Common myeloid progenitor, CD34-positive (primary cell): Measurements from ENCODE around the gene RASD2.

ENCODE experiments used
- CTCF ChIA-PET: fragments of 350-600 bp; sonication (Branson Sonifier 250); formaldehyde crosslinking; loops from one replicate; lab custom pipeline; 2021; ENCODE audit warnings: antibody characterized with exemption; lab: Charles Lee
- POLR2A ChIA-PET: fragments of 350-600 bp; sonication (Branson Sonifier 250); formaldehyde crosslinking; loops from one replicate; lab custom pipeline; 2021; ENCODE audit warnings: antibody characterized with exemption; lab: Charles Lee
- DNase-seq, 3 donors: peaks; one replicate each; pipeline versions ENCODE4 v3.0.0 to v3.0.0-alpha.2; 2013
- H3K27ac ChIP-seq, 2 experiments: 1 replicate in 1 of 2; 2 replicates in 1 of 2; pipeline ENCODE4 v1.7.0; 2013; ENCODE audit warnings: inconsistent platforms in 2 of 2, low read length in 2 of 2, mild to moderate bottlenecking in 2 of 2, low read depth in 1 of 2, moderate library complexity in 1 of 2; ENCODE audit not compliant: severe bottlenecking in 2 of 2, insufficient read depth in 1 of 2, poor library complexity in 1 of 2
- H3K27me3 ChIP-seq, 5 experiments: replicated peaks in 2 of 5; 1 replicate in 3 of 5; 2 replicates in 2 of 5; pipeline versions ENCODE4 v1.6.1 to v1.7.0; 2013; ENCODE audit warnings: low read length in 4 of 5, mild to moderate bottlenecking in 2 of 5, moderate library complexity in 2 of 5, inconsistent platforms in 1 of 5; ENCODE audit not compliant: insufficient read depth in 5 of 5, control insufficient read depth in 4 of 5
- H3K36me3 ChIP-seq, 4 experiments: 1 replicate in 2 of 4; 2 replicates in 2 of 4; pipeline versions ENCODE4 v1.6.1 to v1.7.0; 2013; ENCODE audit warnings: low read length in 3 of 4, control low read depth in 1 of 4, mild to moderate bottlenecking in 1 of 4; ENCODE audit not compliant: control insufficient read depth in 4 of 4, insufficient read depth in 4 of 4
- H3K4me1 ChIP-seq, 4 experiments: 1 replicate in 3 of 4; 2 replicates in 1 of 4; pipeline versions ENCODE4 v1.6.1 to v1.7.1; 2013; ENCODE audit warnings: low read length in 3 of 4, mild to moderate bottlenecking in 3 of 4, control low read depth in 1 of 4, inconsistent platforms in 1 of 4, moderate library complexity in 1 of 4; ENCODE audit not compliant: control insufficient read depth in 4 of 4, insufficient read depth in 4 of 4; ENCODE audit errors: control extremely low read depth in 1 of 4
- H3K4me3 ChIP-seq, 7 experiments: 1 replicate in 4 of 7; 2 replicates in 3 of 7; pipeline versions ENCODE4 v1.5.1 to v1.7.0; 2013; ENCODE audit warnings: mild to moderate bottlenecking in 7 of 7, low read length in 6 of 7, moderate library complexity in 6 of 7, inconsistent platforms in 2 of 7, low read depth in 2 of 7, control low read depth in 1 of 7; ENCODE audit not compliant: insufficient read depth in 4 of 7, control insufficient read depth in 1 of 7; ENCODE audit errors: extremely low read depth in 1 of 7
- H3K9me3 ChIP-seq, 5 experiments: 1 replicate in 4 of 5; 2 replicates in 1 of 5; pipeline versions ENCODE4 v1.6.1 to v1.7.1; 2013; ENCODE audit warnings: low read length in 4 of 5, mild to moderate bottlenecking in 2 of 5, inconsistent platforms in 1 of 5, low read depth in 1 of 5, moderate library complexity in 1 of 5; ENCODE audit not compliant: control insufficient read depth in 4 of 5, insufficient read depth in 2 of 5; ENCODE audit errors: control extremely low read depth in 1 of 5
- WGBS: methylation state at CpG from one replicate; pipeline ENCODE4 v1.1.5; 2013; ENCODE audit not compliant: insufficient coverage; 5-methylcytosine and 5-hydroxymethylcytosine counted together

RASD2 gene

GRCh38 chr22:35601743-35602615 is 61.3 kb downstream of the RASD2 start:
- Histone ChIP-seq H3K4me1 (peaks cover 6 to 46% (median 21%) of the 10 kb centered on the region in 4 experiments), H3K4me3 (no peak overlapping the region), H3K36me3 (no peaks in the 10 kb centered on the region), H3K27ac (no peak overlapping the region), H3K9me3 (no peaks in the 10 kb centered on the region), H3K27me3 (peaks cover 0 to 6% (median 0%) of the 10 kb centered on the region in 5 experiments)
- 61% methylated on average over 9 of the region's 9 CpGs for WGBS
- CTCF ChIA-PET = interaction anchor here (2.1 kb wide), 1 partner anchor 25 kb away, joined by 5 read pairs; no protein-coding TSS in a partner anchor
- POLR2A ChIA-PET = no interaction called here
- peak; percentile 56 to 90 (median 86) for DNase-seq
